Epithelial cell of esophagus (primary cell): ENCODE measurements around the gene P2RY12.

ENCODE experiments used
- DNase-seq: peaks from one replicate; pipeline ENCODE4 v3.0.0; 2010; ENCODE audit warnings: low read depth
- H3K4me3 ChIP-seq: 2 replicates; pipeline ENCODE4 v1.5.1; 2011; ENCODE audit warnings: mild to moderate bottlenecking, low read length, control low read depth
- TF ChIP-seq, protein P1 (sequence below): IDR thresholded peaks from 2 replicates; pipeline ENCODE4 v1.5.1; 2011; ENCODE audit warnings: low read depth, mild to moderate bottlenecking, low read length, control low read depth, inconsistent platforms; ENCODE audit not compliant: insufficient read depth; ENCODE audit errors: missing control alignments

The P2RY12 gene

DNA sequence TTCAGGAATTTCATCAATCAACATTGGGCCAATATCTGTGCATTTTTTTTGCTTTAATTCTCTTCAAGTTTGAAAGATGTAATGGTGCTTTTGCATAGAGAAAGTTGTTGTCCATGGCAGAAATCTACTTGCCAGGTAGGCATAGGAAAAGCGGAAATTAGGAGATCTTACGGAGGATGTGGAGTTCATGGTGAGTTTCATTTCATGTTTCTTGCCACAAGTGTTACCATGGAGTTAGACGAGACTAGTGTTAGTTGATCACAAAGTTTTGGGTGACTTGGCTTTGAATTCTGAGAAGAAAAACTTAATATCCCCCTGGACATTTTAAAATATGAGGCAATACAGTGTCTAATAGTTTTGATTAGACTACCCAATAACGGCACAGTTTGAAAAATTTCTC lies 54.2 kb downstream of the P2RY12 start:
- no peak for DNase-seq
- TF ChIP-seq, protein P1, sequence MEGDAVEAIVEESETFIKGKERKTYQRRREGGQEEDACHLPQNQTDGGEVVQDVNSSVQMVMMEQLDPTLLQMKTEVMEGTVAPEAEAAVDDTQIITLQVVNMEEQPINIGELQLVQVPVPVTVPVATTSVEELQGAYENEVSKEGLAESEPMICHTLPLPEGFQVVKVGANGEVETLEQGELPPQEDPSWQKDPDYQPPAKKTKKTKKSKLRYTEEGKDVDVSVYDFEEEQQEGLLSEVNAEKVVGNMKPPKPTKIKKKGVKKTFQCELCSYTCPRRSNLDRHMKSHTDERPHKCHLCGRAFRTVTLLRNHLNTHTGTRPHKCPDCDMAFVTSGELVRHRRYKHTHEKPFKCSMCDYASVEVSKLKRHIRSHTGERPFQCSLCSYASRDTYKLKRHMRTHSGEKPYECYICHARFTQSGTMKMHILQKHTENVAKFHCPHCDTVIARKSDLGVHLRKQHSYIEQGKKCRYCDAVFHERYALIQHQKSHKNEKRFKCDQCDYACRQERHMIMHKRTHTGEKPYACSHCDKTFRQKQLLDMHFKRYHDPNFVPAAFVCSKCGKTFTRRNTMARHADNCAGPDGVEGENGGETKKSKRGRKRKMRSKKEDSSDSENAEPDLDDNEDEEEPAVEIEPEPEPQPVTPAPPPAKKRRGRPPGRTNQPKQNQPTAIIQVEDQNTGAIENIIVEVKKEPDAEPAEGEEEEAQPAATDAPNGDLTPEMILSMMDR = no peak
- H3K4me3 ChIP-seq = no peak overlapping the region

DNA sequence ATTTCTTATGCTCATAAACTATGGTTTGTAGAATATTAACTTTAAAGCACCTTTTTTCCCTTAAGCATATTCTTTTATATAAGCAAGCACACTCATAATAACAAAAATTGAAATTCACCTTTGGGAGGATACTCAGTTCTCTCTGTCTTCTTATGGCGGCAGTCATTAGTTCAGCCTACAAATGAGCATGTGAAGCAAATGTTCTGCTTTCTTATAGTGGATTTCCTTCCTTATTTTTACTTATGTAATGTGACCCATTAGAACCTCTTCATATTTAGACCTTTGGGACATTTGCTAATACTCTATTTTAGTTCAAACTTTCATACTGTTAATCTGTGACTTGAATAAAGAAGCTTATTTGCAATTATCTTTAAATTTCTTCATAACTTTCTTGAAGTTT lies 55.2 kb downstream of the P2RY12 start, which contains the start of gene P2RY13:
TSS of gene P2RY13 (minus strand) at position 187 of the 400 bp plus-strand sequence. CDS start at position 166, 21 bp downstream.
- no peak for DNase-seq
- TF ChIP-seq, protein P1 = no peak
- peak within 1 kb of the TSS; percentile 20 for H3K4me3 ChIP-seq

DNA sequence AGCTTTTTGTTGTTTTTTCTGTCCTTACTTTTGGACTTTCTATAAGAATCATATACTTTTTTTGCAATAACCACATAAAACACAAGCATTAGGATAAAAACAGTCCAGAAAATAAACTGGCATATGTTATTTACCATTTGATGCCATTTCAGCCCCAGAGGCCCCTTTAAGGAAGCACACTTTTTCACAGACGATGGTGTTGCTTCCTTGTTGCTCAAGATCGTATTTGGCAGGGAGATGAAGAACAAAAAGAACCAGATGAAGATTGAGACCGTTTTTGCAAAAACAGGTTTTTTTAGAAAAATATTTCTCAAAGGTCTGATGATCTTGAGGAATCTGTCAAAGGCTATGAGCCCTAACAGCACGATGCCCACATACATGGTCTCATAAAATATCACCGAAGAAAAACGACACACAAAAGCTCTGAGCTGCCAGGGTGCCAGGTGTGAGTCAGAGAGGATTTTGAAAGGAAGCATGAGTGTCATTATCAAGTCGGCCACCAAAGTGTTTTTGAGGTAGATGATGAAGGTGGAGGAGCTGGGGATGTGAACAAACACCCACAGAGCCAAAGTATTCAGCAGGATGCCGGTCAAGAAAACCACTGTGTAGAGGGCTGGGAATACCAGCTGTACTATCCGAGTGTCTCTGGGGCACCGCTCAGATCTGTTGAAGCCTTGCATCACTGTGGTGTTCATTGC lies 56.1 kb downstream of the P2RY12 start:
- H3K4me3 ChIP-seq = peak overlapping the region; percentile 20
- DNase-seq = peak; percentile 61
- TF ChIP-seq, protein P1 = peak; percentile 10

DNA sequence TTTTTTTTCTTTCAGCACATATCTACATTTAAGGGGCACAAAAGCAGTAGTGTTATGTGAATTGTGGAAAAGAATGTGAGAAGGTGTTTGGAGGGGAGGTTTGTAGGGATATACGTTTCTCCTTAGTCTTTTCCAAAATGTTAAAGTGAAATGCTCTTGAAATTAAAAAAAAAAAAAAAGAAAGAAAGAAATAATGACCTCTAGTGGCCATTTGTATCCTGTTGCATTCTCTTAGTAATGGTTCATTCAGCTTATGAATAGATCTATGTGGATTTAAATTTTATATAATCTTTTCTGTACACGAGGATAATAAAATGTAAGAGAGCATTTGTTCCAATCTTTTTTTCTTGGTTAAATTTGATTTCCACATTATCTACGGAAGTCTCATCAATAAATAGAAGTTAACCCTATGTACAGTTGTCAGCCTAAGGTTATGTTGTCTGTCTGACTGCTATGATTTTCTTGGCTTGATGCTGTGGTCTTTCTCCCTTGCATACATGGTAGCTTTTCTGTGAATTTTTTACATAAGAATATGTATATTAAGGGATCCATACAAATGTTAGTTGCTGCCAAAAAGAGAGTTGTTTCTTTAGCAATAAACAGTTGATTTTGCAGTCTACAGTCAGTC lies 56.9 kb downstream of the P2RY12 start:
- TF ChIP-seq, protein P1 = peak; percentile 36
- DNase-seq = peak; percentile 41
- H3K4me3 ChIP-seq = no peak overlapping the region

DNA sequence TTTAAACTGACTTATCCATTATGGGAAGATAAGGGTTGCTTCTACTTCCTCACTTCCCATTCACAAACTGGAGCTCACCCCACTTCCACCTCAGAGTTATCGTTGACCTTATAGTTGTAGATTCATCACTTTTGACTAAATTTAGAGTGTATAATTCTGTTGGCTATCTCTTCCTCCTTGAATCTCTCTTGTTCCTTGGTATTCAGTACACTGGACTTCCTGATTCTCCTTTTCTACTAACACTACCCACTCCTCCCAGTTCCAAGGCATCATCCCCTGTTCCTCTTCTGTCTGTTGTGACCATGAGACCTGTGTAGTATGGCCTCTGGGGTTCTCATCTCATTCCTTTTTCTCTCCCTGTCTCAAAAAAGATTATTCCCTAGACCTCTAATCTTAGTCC lies 62.0 kb downstream of the P2RY12 start:
- DNase-seq = no peak
- TF ChIP-seq, protein P1 = no peak
- H3K4me3 ChIP-seq = no peak overlapping the region

DNA sequence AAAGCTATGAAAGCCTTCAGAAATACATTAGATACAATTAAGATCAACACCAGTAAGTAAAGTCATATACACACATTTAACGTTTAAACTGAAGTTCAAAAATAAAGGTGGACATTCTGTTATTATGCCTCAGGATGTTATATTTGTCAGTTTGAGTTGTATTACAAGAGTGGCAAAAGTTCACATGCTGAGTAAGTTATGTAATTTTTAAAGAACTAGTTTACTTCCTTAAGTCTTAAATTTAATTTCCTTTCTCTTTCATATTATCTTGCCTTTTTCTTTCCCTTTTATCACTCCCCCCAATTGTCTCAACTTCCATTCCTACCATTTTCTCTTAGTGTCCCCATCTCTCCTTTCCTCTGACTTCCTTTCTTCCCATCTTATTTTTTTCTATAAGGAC lies 63.0 kb downstream of the P2RY12 start:
- TF ChIP-seq, protein P1 = no peak
- DNase-seq = no peak
- no peak overlapping the region for H3K4me3 ChIP-seq

DNA sequence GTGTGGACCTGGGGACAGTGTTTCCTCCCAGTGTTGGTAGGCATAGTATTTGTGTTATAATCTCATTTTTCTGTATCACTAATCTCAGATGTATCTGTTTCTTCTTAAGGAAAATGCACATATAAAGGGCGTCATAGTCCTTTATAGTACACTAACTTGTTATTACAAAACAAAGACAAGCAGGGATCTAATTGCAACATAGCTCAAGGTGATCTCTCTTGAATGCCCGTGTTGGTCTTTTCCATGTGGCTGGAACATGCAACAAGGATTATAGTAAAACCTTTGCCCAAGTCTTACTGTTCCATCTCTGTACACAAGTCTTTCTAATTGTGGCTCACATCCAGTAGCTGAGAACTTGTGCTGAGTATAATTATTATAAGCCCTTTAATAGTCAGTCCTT lies 64.4 kb downstream of the P2RY12 start:
- peak; percentile 68 for DNase-seq
- TF ChIP-seq, protein P1 = no peak
- H3K4me3 ChIP-seq = peak overlapping the region; percentile 10
